PC-3 (cell line): ENCODE results near the gene ZSCAN25. TPM values are rescaled to one million over a fixed set of nuclear protein-coding genes. Genes with fewer than 3 reads are reported as not detected.

ENCODE experiments used
- ATAC-seq: fragments of 200-7000 bp; cut with Tn5 transposase; 2 replicates; pipeline ENCODE4 v1.9.1; 2020; ENCODE audit warnings: mild to moderate bottlenecking, moderate library complexity
- BruUV-seq: library from RNA; stranded (reverse); fragments of 400-500 nt; replicated peaks from 2 replicates; lab custom pipeline; 2021; lab: Mats Ljungman, UMichigan
- CTCF ChIA-PET: fragments of 300-600 bp; sonication (Branson Sonifier 250); formaldehyde crosslinking; loops from one replicate; lab custom pipeline; 2022; ENCODE audit warnings: antibody characterized with exemption; lab: Charles Lee
- POLR2A ChIA-PET: fragments of 300-600 bp; sonication (Branson Sonifier 250); formaldehyde crosslinking; loops from one replicate; lab custom pipeline; 2022; ENCODE audit warnings: antibody characterized with exemption; ENCODE audit not compliant: unreplicated experiment; lab: Charles Lee
- DNase-seq: peaks from one replicate; pipeline ENCODE4 v3.0.0-alpha.2; 2015
- H2AFZ ChIP-seq: fragments of 300-600 bp; sonication (generic); 2 replicates; pipeline ENCODE4 v1.6.0; 2016; ENCODE audit warnings: antibody characterized with exemption, low read length
- H3F3A ChIP-seq: fragments of 300-600 bp; sonication (generic); one replicate; pipeline ENCODE4 v1.6.0; 2017; ENCODE audit warnings: antibody characterized with exemption, low read length, control low read depth, mild to moderate bottlenecking; ENCODE audit not compliant: unreplicated experiment
- H3K27ac ChIP-seq: fragments of 300-600 bp; sonication (generic); 2 replicates; pipeline ENCODE4 v1.5.1; 2016; ENCODE audit warnings: mild to moderate bottlenecking, low read length
- H3K27me3 ChIP-seq: fragments of 300-600 bp; sonication (generic); 2 replicates; pipeline ENCODE4 v1.6.1; 2016; ENCODE audit warnings: low read length, mixed read lengths
- H3K36me3 ChIP-seq: fragments of 300-600 bp; sonication (generic); 2 replicates; pipeline ENCODE4 v1.6.1; 2016; ENCODE audit warnings: low read depth, mixed run types, low read length, mixed read lengths
- H3K4me1 ChIP-seq: fragments of 300-600 bp; sonication (generic); 2 replicates; pipeline ENCODE4 v1.5.1; 2016; ENCODE audit warnings: low read length; ENCODE audit not compliant: insufficient read depth
- H3K4me2 ChIP-seq: fragments of 300-600 bp; sonication (generic); 2 replicates; pipeline ENCODE4 v1.6.0; 2016; ENCODE audit warnings: low read length
- H3K4me3 ChIP-seq: fragments of 300-600 bp; sonication (generic); 2 replicates; pipeline ENCODE4 v1.5.1; 2016; ENCODE audit warnings: mild to moderate bottlenecking, low read length, mixed read lengths
- H3K79me2 ChIP-seq: fragments of 300-600 bp; sonication (generic); 2 replicates; pipeline ENCODE4 v1.6.1; 2017; ENCODE audit warnings: low read length, mixed read lengths
- H3K9ac ChIP-seq: fragments of 300-600 bp; sonication (generic); 2 replicates; pipeline ENCODE4 v1.6.0; 2016; ENCODE audit warnings: mild to moderate bottlenecking, low read length
- H3K9me2 ChIP-seq: fragments of 300-600 bp; sonication (generic); replicated peaks from 2 replicates; pipeline ENCODE4 v1.6.1; 2016; ENCODE audit warnings: mixed run types, low read length, mixed read lengths
- H3K9me3 ChIP-seq: fragments of 300-600 bp; sonication (generic); 2 replicates; pipeline ENCODE4 v1.6.1; 2016; ENCODE audit warnings: low read length, mixed read lengths
- H4K20me1 ChIP-seq: fragments of 300-600 bp; sonication (generic); 2 replicates; pipeline ENCODE4 v1.6.1; 2016; ENCODE audit warnings: low read length, mixed read lengths
- EZH2 ChIP-seq: fragments of 300-600 bp; sonication (generic); IDR thresholded peaks from one replicate; pipeline ENCODE4 v1.6.1; 2017; ENCODE audit warnings: antibody characterized with exemption, mild to moderate bottlenecking, low read length; ENCODE audit not compliant: unreplicated experiment
- EZH2phosphoT487 ChIP-seq: fragments of 300-600 bp; sonication (generic); IDR thresholded peaks from 2 replicates; pipeline ENCODE4 v1.6.1; 2018; ENCODE audit warnings: mild to moderate bottlenecking, antibody characterized with exemption, low read length, borderline replicate concordance
- intact Hi-C: fragments of 100-400 bp; cut with micrococcal nuclease; formaldehyde crosslinking; loops from 2 replicates; pipeline ENCODE4 v1.9.0; 2023
- total RNA-seq: library from RNA; depleted of rRNA; stranded (reverse); fragments of >200 nt; gene quantifications from 2 replicates; pipeline ENCODE4 v1.2.3, GENCODE V29; 2014
- TF ChIP-seq, protein P1 (sequence below): fragments of 300-600 bp; sonication (generic); conservative IDR thresholded peaks from 2 replicates; pipeline ENCODE4 v1.5.1; 2017; ENCODE audit warnings: antibody characterized with exemption, low read depth, mild to moderate bottlenecking, low read length

Gene ZSCAN25
- total RNA-seq, 1 experiment from 2014 or later = 13.9 TPM

DNA sequence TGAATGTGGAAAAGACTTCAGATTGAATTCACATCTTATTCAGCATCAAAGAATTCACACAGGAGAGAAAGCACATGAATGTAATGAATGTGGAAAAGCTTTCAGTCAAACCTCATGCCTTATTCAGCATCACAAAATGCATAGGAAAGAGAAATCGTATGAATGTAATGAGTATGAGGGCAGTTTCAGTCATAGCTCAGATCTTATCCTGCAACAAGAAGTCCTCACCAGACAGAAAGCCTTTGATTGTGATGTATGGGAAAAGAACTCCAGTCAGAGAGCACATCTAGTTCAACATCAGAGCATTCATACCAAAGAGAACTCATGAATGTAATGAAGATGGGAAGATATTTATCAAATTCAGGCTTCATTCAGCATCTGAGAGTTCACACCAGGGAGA lies 43.5 kb upstream of the ZSCAN25 start:
- H3K79me2 ChIP-seq = no peaks in the 10 kb centered on the region
- CTCF ChIA-PET = no interaction called here
- POLR2A ChIA-PET = no interaction called here
- no peaks in the 10 kb centered on the region for H3K9me2 ChIP-seq
- H3K4me2 ChIP-seq = no peak overlapping the region
- intact Hi-C loops = no loop called here
- no peaks in the 10 kb centered on the region for H3F3A ChIP-seq
- ATAC-seq (no peak), DNase-seq (no peak)
- no peaks in the 10 kb centered on the region for H4K20me1 ChIP-seq
- H3K4me1 ChIP-seq = no peaks in the 10 kb centered on the region
- no peak overlapping the region for H3K27ac ChIP-seq
- TF ChIP-seq EZH2 (no peak), EZH2phosphoT487 (no peak)
- TF ChIP-seq, protein P1, sequence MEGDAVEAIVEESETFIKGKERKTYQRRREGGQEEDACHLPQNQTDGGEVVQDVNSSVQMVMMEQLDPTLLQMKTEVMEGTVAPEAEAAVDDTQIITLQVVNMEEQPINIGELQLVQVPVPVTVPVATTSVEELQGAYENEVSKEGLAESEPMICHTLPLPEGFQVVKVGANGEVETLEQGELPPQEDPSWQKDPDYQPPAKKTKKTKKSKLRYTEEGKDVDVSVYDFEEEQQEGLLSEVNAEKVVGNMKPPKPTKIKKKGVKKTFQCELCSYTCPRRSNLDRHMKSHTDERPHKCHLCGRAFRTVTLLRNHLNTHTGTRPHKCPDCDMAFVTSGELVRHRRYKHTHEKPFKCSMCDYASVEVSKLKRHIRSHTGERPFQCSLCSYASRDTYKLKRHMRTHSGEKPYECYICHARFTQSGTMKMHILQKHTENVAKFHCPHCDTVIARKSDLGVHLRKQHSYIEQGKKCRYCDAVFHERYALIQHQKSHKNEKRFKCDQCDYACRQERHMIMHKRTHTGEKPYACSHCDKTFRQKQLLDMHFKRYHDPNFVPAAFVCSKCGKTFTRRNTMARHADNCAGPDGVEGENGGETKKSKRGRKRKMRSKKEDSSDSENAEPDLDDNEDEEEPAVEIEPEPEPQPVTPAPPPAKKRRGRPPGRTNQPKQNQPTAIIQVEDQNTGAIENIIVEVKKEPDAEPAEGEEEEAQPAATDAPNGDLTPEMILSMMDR = no peak
- no peak overlapping the region for H3K9ac ChIP-seq
- BruUV-seq = no TSS peak
- H3K9me3 ChIP-seq = peaks cover 5% of the 10 kb centered on the region; the same call in 1 of the 2 replicates
- H3K4me3 ChIP-seq = no peak overlapping the region
- H2AFZ ChIP-seq = no peak overlapping the region
- no peaks in the 10 kb centered on the region for H3K36me3 ChIP-seq
- peaks cover 55% of the 10 kb centered on the region for H3K27me3 ChIP-seq

DNA sequence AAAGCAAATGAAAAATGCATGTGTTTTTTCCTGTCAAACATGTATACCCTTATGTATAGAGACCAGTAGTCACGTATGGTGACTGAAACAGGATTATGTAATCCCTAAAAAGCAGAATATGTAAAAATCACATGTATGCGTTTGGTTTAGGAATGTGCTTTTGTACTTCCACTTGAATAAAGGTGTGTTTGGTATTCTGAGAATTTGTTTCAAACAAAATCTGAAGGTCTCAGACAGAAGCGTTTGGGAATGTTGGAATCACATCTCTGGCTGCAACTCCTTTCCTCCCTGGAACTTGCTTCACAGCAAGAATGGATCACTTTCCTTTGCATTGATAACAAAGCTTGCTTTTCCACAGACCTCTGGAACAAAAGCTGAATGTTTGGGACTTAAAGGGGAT lies 40.5 kb upstream of the ZSCAN25 start:
- Histone ChIP-seq H3K27me3 (peaks cover 35% of the 10 kb centered on the region), H3K4me1 (no peaks in the 10 kb centered on the region), H3K27ac (no peak overlapping the region), H3K9ac (no peak overlapping the region), H3K4me3 (no peak overlapping the region), H3K79me2 (no peaks in the 10 kb centered on the region), H2AFZ (no peak overlapping the region), H3F3A (no peaks in the 10 kb centered on the region), H3K4me2 (no peak overlapping the region), H3K36me3 (no peaks in the 10 kb centered on the region), H4K20me1 (no peaks in the 10 kb centered on the region), H3K9me2 (no peaks in the 10 kb centered on the region), H3K9me3 (peaks cover 5% of the 10 kb centered on the region; the same call in 1 of the 2 replicates)
- DNase-seq (no peak), ATAC-seq (no peak)
- TF ChIP-seq EZH2 = no peak
- no peak for TF ChIP-seq EZH2phosphoT487
- TF ChIP-seq, protein P1 = no peak
- intact Hi-C loops = no loop called here
- CTCF ChIA-PET = no interaction called here
- BruUV-seq = no TSS peak
- POLR2A ChIA-PET = no interaction called here

DNA sequence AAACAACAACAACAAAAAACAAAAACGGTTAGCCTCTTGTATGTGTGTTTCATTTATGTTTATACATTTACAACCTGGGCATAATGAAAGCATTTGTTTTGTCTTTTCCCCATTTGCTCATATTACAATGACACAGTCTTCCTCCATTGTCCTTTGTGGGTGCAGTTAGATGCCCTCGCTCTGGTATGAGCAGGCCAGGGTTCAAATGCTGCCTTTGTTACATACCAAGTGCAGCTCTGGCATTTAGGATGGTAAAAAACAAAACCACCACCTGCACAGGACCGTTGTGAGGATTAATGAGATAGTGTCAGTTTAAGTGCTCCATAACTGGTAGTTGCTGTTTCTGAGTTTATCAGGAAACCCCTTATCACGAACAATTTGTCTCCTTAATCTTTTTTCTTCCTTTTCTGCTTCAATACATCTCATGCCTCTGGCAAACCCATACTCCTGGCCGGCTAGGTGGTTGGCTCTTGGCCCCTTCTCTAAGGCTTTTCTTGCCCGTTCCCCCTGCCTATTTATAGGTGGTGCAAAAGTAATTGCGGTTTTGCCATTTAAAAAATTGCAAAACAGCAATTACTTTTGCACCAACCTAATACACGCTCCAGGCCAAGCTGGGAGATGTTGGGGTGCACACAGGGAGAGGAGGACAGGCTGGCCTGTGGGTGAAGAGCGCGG lies 37.3 kb upstream of the ZSCAN25 start:
- ChIA-PET CTCF (no interaction called here), POLR2A (no interaction called here)
- no peak for ATAC-seq
- no peak for TF ChIP-seq EZH2
- no peak for TF ChIP-seq EZH2phosphoT487
- TF ChIP-seq, protein P1 = no peak
- Histone ChIP-seq H3K9me3 (no peaks in the 10 kb centered on the region), H4K20me1 (no peaks in the 10 kb centered on the region), H3K27ac (no peak overlapping the region), H3F3A (no peaks in the 10 kb centered on the region), H3K9ac (no peak overlapping the region), H3K36me3 (no peaks in the 10 kb centered on the region), H2AFZ (no peak overlapping the region), H3K4me2 (no peak overlapping the region), H3K9me2 (no peaks in the 10 kb centered on the region), H3K4me1 (no peaks in the 10 kb centered on the region), H3K4me3 (no peak overlapping the region), H3K79me2 (no peaks in the 10 kb centered on the region), H3K27me3 (peaks cover 36% of the 10 kb centered on the region)
- intact Hi-C loops = no loop called here
- BruUV-seq = no TSS peak
- DNase-seq = no peak
